ENCODE data around the gene GSTM2. TPM values are rescaled to one million over a fixed set of nuclear protein-coding genes. Genes with fewer than 3 reads are reported as not detected.
A peak's percentile ranks its signal among the peaks of the same experiment; 100 is the strongest.

The GSTM2 gene
- total RNA-seq, 1 experiment from 2014 or later: 10.2 TPM

GRCh38 chr1:109721971-109722370 is 54.1 kb downstream of the GSTM2 start:
- no peaks in the 10 kb centered on the region for H3K9me2 ChIP-seq (ENCODE audit: insufficient read depth)
- no peaks in the 10 kb centered on the region for H3K27me3 ChIP-seq (ENCODE audit: insufficient read depth, low read depth)
- H3K4me1 ChIP-seq (replicated peaks; ENCODE audit: insufficient read depth): peaks cover 44% of the 10 kb centered on the region
- ChIA-PET CTCF (no interaction called here), POLR2A (ENCODE audit: unreplicated experiment) (no interaction called here)
- H4K20me1 ChIP-seq (ENCODE audit: insufficient read depth): no peaks in the 10 kb centered on the region
- no peaks in the 10 kb centered on the region for H3K79me2 ChIP-seq (ENCODE audit: low read depth)
- TF ChIP-seq, protein P1, sequence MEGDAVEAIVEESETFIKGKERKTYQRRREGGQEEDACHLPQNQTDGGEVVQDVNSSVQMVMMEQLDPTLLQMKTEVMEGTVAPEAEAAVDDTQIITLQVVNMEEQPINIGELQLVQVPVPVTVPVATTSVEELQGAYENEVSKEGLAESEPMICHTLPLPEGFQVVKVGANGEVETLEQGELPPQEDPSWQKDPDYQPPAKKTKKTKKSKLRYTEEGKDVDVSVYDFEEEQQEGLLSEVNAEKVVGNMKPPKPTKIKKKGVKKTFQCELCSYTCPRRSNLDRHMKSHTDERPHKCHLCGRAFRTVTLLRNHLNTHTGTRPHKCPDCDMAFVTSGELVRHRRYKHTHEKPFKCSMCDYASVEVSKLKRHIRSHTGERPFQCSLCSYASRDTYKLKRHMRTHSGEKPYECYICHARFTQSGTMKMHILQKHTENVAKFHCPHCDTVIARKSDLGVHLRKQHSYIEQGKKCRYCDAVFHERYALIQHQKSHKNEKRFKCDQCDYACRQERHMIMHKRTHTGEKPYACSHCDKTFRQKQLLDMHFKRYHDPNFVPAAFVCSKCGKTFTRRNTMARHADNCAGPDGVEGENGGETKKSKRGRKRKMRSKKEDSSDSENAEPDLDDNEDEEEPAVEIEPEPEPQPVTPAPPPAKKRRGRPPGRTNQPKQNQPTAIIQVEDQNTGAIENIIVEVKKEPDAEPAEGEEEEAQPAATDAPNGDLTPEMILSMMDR (conservative IDR thresholded peaks at IDR 0.05): no peak
- no peak for TF ChIP-seq EZH2 (IDR thresholded peaks at IDR 0.05; ENCODE audit: low read depth)
- BruUV-seq (replicated peaks): no TSS peak
- H3F3A ChIP-seq (ENCODE audit: insufficient read depth, low read depth): peaks cover 25% of the 10 kb centered on the region
- peaks cover 14% of the 10 kb centered on the region for H3K9me3 ChIP-seq (ENCODE audit: insufficient read depth, low read depth)
- H3K27ac ChIP-seq: no peak overlapping the region; the same call in 1 of the 2 replicates
- no peak overlapping the region for H3K4me2 ChIP-seq
- H3K4me3 ChIP-seq: no peak overlapping the region
- H2AFZ ChIP-seq: no peak overlapping the region
- H3K36me3 ChIP-seq (ENCODE audit: low read depth): no peaks in the 10 kb centered on the region
- no peak for DNase-seq
- intact Hi-C loops (cut with micrococcal nuclease; ENCODE audit: unreplicated experiment): no loop called here

DNA sequence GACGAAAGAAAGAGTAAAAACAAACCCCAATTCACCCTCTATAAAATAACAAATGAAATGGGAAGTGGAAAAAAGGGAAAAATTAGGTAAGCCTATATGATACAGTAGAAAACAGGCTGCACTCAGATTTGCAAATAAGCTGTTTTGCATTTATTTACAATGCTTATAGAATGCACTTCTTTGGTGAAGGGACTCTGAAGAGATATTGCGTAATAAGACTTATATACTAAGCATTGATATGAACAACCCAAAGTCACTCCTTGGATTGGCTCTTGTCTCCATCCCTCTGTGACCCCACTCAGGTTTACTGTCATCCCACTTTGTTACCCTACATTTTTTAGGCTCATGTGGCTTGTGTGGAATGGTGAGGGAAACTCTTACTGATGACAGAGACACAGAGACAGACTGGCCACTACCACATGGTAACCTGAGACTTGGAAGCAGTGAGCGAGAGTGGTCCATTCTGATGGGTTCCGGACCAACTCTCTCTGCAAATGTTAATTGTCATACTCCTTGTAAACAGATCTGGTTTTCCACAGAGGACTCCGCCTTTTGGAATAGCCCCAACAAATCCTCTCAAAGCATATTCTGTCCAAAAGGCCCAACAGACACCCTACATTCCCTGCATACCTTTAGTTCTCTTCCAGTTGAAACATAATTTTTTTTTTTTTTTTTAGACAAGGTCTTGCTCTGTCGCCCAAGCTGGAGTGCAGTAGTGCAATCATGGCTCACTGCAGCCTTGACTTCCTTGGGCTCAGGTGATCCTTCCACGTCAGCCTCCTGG is 55.2 kb downstream of the GSTM2 start:
- H4K20me1 ChIP-seq (ENCODE audit: insufficient read depth): no peaks in the 10 kb centered on the region
- H3K4me1 ChIP-seq (replicated peaks; ENCODE audit: insufficient read depth): peaks cover 36% of the 10 kb centered on the region
- no peak overlapping the region for H3K27ac ChIP-seq
- no TSS peak for BruUV-seq (replicated peaks)
- H3K27me3 ChIP-seq (ENCODE audit: insufficient read depth, low read depth): no peaks in the 10 kb centered on the region
- POLR2A ChIA-PET (ENCODE audit: unreplicated experiment): no interaction called here
- no peaks in the 10 kb centered on the region for H3K9me2 ChIP-seq (ENCODE audit: insufficient read depth)
- no peak overlapping the region for H3K4me3 ChIP-seq
- DNase-seq: peak in 1 of 2 experiments; percentile 19
- no peaks in the 10 kb centered on the region for H3K79me2 ChIP-seq (ENCODE audit: low read depth)
- H3K9me3 ChIP-seq (ENCODE audit: insufficient read depth, low read depth): peaks cover 14% of the 10 kb centered on the region
- intact Hi-C loops (cut with micrococcal nuclease; ENCODE audit: unreplicated experiment): no loop called here
- no peak for TF ChIP-seq EZH2 (IDR thresholded peaks at IDR 0.05; ENCODE audit: low read depth)
- TF ChIP-seq, protein P1 (conservative IDR thresholded peaks at IDR 0.05): no peak
- H3K36me3 ChIP-seq (ENCODE audit: low read depth): no peaks in the 10 kb centered on the region
- H2AFZ ChIP-seq: no peak overlapping the region
- no peak overlapping the region for H3K4me2 ChIP-seq
- H3F3A ChIP-seq (ENCODE audit: insufficient read depth, low read depth): peaks cover 25% of the 10 kb centered on the region
- CTCF ChIA-PET: interaction anchor here (0.6 kb wide), 1 partner anchor 71 kb away, joined by 5 read pairs; no protein-coding TSS in a partner anchor

Other genes with a start within 250 kb of the GSTM2 start
- 168 and 172 TPM in 2 replicates for gene PSMA5, start 241.6 kb upstream of the GSTM2 start, total RNA-seq (2021)
- 0.09 and 0.28 TPM in 2 replicates for gene SYPL2, start 201.5 kb upstream of the GSTM2 start, total RNA-seq (2021)
- 4.7 and 5.7 TPM in 2 replicates for gene ATXN7L2, start 184.2 kb upstream of the GSTM2 start, total RNA-seq (2021)
- 11.6 and 11.7 TPM in 2 replicates for gene CYB561D1, start 174.0 kb upstream of the GSTM2 start, total RNA-seq (2021)
- gene AMIGO1, start 158.3 kb upstream of the GSTM2 start, total RNA-seq (2021): 4.1 and 4.2 TPM in 2 replicates
- not detected in 2 replicates for gene GPR61, start 128.2 kb upstream of the GSTM2 start, total RNA-seq (2021)
- gene GNAI3, start 119.4 kb upstream of the GSTM2 start, total RNA-seq (2021): 7.6 and 10.0 TPM in 2 replicates
- 0.52 and 0.63 TPM in 2 replicates for gene GNAT2, start 48.4 kb upstream of the GSTM2 start, total RNA-seq (2021)
- gene AMPD2, start 48.2 kb upstream of the GSTM2 start, total RNA-seq (2021): 66.7 and 78.6 TPM in 2 replicates
- gene GSTM4, start 12.0 kb upstream of the GSTM2 start, total RNA-seq (2021): 38.8 and 52.0 TPM in 2 replicates
- not detected in 2 replicates for gene GSTM1, start 19.8 kb downstream of the GSTM2 start, total RNA-seq (2021)
- not detected in 2 replicates for gene GSTM5, start 44.2 kb downstream of the GSTM2 start, total RNA-seq (2021)
- gene GSTM3, start 73.0 kb downstream of the GSTM2 start, total RNA-seq (2021): 101 and 110 TPM in 2 replicates
- 0.68 and 1.2 TPM in 2 replicates for gene EPS8L3, start 95.9 kb downstream of the GSTM2 start, total RNA-seq (2021)
- gene CSF1, start 242.8 kb downstream of the GSTM2 start, total RNA-seq (2021): 29.8 and 35.2 TPM in 2 replicates